Esophagus muscularis mucosa (tissue), 4 donors: ENCODE measurements around the gene FAM78B. TPM values are rescaled to one million over a fixed set of nuclear protein-coding genes. Genes with fewer than 3 reads are reported as not detected.

Source experiments
- DNase-seq: peaks from one replicate; pipeline ENCODE4 v3.0.0-alpha.2; 2017; ENCODE audit errors: extremely low spot score
- H3K27ac ChIP-seq, 4 donors: fragments of 200-600 bp; sonication (generic); replicated peaks in 1 of 4; 1 replicate in 3 of 4; 2 replicates in 1 of 4; pipeline ENCODE4 v1.5.1; 2016 to 2019; ENCODE audit warnings: mild to moderate bottlenecking in 1 of 4
- H3K27me3 ChIP-seq, 4 donors: fragments of 200-600 bp; sonication (generic); one replicate each; pipeline versions ENCODE4 v1.5.1 to v1.6.0; 2016 to 2019
- H3K36me3 ChIP-seq, 4 donors: fragments of 200-600 bp; sonication (generic); one replicate each; pipeline ENCODE4 v1.5.1; 2016 to 2019
- H3K4me1 ChIP-seq, 4 donors: fragments of 200-600 bp; sonication (generic); one replicate each; pipeline ENCODE4 v1.5.1; 2016 to 2019
- H3K4me3 ChIP-seq, 4 donors: fragments of 200-600 bp; sonication (generic); 1 replicate in 2 of 4; 2 replicates in 2 of 4; pipeline ENCODE4 v1.5.1; 2016 to 2019; ENCODE audit warnings: mild to moderate bottlenecking in 4 of 4, moderate library complexity in 1 of 4
- H3K9me3 ChIP-seq, 4 donors: fragments of 200-600 bp; sonication (generic); 1 replicate in 3 of 4; 2 replicates in 1 of 4; pipeline ENCODE4 v1.5.1; 2016 to 2019
- EP300 ChIP-seq: sonication (generic); formaldehyde crosslinking; IDR thresholded peaks from one replicate; pipeline ENCODE4 v1.6.1; 2017; ENCODE audit warnings: antibody characterized with exemption
- POLR2A ChIP-seq: fragments of 450-650 bp; IDR thresholded peaks from one replicate; pipeline ENCODE4 v1.6.1; 2017; ENCODE audit warnings: antibody characterized with exemption, moderate library complexity, mild to moderate bottlenecking, low read depth
- POLR2AphosphoS5 ChIP-seq, 2 donors: sonication (generic); formaldehyde crosslinking; IDR thresholded peaks; one replicate each; pipeline ENCODE4 v1.6.1; 2017; ENCODE audit warnings: antibody characterized with exemption in 2 of 2
- WGBS: methylation state at CpG from one replicate; pipeline ENCODE4 v1.1.5; 2018; 5-methylcytosine and 5-hydroxymethylcytosine counted together
- intact Hi-C: fragments of 100-400 bp; cut with DNase I; formaldehyde crosslinking; loops from one replicate; pipeline ENCODE4 v1.15.1; 2023
- total RNA-seq, 4 donors: library from RNA; depleted of rRNA; stranded (reverse); fragments of >200 nt; gene quantifications; one replicate each; pipeline versions ENCODE4 v1.1.0 to v1.2.1, GENCODE V29; 2016
- TF ChIP-seq, protein P1 (sequence below), 3 experiments: fragments of 200-600 bp in 2 of 3; fragments of 450-650 bp in 1 of 3; sonication (generic) in 2 of 3; IDR thresholded peaks; one replicate each; pipeline ENCODE4 v1.5.1; 2017 to 2019; ENCODE audit warnings: antibody characterized with exemption in 3 of 3, mild to moderate bottlenecking in 2 of 3, moderate library complexity in 1 of 3

FAM78B gene
- total RNA-seq, 4 donors from 2014 or later, result 0.50 to 2.0 (median 1.3) TPM

DNA sequence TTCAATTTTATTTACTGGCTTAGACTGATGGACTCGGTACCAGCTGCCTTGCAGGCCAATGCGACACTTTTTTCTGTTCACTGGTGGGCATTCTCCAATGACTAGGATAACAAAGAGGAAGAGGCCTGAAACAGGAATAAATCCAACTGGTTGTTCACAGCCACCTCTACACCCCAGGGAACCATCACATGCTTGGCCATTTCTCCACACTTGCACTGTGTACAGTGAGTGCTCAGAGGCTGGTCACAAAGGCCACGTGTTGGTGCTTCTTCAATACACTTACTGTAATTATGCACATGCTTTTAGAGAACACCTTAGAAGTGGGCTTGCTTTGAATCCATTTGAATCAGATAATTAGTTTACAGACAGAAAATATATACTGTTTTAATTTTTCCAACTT, 113.4 kb downstream of the FAM78B start:
- Histone ChIP-seq H3K36me3 (no peaks in the 10 kb centered on the region), H3K9me3 (no peaks in the 10 kb centered on the region), H3K27me3 (peaks cover 0 to 23% (median 0%) of the 10 kb centered on the region in 4 donors), H3K4me3 (no peak overlapping the region), H3K27ac (no peak overlapping the region), H3K4me1 (no peaks in the 10 kb centered on the region)
- WGBS, result 83% methylated on average over 3 of the region's 3 CpGs
- no peak for DNase-seq
- intact Hi-C loops, result no loop called here
- TF ChIP-seq POLR2AphosphoS5 (IDR thresholded peaks at IDR 0.05), result no peak
- no peak for TF ChIP-seq EP300
- TF ChIP-seq, protein P1, sequence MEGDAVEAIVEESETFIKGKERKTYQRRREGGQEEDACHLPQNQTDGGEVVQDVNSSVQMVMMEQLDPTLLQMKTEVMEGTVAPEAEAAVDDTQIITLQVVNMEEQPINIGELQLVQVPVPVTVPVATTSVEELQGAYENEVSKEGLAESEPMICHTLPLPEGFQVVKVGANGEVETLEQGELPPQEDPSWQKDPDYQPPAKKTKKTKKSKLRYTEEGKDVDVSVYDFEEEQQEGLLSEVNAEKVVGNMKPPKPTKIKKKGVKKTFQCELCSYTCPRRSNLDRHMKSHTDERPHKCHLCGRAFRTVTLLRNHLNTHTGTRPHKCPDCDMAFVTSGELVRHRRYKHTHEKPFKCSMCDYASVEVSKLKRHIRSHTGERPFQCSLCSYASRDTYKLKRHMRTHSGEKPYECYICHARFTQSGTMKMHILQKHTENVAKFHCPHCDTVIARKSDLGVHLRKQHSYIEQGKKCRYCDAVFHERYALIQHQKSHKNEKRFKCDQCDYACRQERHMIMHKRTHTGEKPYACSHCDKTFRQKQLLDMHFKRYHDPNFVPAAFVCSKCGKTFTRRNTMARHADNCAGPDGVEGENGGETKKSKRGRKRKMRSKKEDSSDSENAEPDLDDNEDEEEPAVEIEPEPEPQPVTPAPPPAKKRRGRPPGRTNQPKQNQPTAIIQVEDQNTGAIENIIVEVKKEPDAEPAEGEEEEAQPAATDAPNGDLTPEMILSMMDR (IDR thresholded peaks at IDR 0.05), result no peak
- TF ChIP-seq POLR2A, result no peak

GRCh38 chr1:166040202-166040997, 126.4 kb downstream of the FAM78B start:
- H3K27me3 ChIP-seq, result no peaks in the 10 kb centered on the region
- no peaks in the 10 kb centered on the region for H3K36me3 ChIP-seq
- TF ChIP-seq, protein P1 (IDR thresholded peaks at IDR 0.05), result no peak
- TF ChIP-seq EP300 (no peak), POLR2AphosphoS5 (IDR thresholded peaks at IDR 0.05) (no peak), POLR2A (no peak)
- intact Hi-C loops, result no loop called here
- no peaks in the 10 kb centered on the region for H3K9me3 ChIP-seq
- WGBS, result 52% methylated on average over 8 of the region's 8 CpGs
- H3K27ac ChIP-seq, result no peak overlapping the region
- no peak overlapping the region for H3K4me3 ChIP-seq
- no peak for DNase-seq
- H3K4me1 ChIP-seq, result no peaks in the 10 kb centered on the region

DNA sequence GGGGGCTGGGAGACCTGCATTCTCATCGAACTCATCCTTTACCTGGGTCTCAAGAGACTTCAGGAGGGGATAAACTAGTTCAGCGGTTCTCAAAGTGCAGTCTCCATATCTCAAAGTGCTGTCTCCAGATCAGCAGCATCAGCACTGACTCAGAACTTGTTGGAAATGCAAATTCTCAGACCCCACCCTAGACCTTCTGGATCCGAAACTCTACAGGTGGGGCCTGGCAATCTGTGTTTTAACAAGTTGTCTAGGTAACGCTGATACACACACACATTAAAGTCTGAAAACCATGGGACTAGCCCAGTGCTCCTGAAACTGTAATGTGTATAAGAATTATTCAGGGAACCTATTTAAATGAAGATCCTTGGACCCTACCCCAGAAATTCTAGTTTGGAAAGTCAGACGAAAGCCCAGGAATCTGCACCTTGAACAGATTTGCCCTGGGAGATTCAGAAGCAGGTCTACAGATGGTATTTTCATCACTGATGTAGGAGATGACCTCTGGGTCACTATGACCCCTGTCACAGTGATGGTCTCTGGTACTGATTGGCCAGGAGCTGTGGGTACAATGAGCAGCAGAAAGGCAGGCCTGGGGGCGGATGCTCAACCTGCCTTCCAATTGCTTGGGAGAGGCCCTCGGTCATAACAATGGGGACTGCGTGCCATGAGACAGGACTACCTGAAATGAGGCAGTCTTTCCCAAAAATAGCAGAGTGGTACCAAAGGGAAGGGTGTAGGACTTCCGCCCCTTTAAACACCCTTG, 127.2 kb downstream of the FAM78B start:
- 84% methylated on average over 9 of the region's 9 CpGs for WGBS
- TF ChIP-seq POLR2AphosphoS5 (IDR thresholded peaks at IDR 0.05), result no peak
- TF ChIP-seq EP300, result no peak
- TF ChIP-seq, protein P1 (IDR thresholded peaks at IDR 0.05), result no peak
- intact Hi-C loops, result no loop called here
- H3K27me3 ChIP-seq, result no peaks in the 10 kb centered on the region
- no peak overlapping the region for H3K4me3 ChIP-seq
- no peaks in the 10 kb centered on the region for H3K9me3 ChIP-seq
- no peaks in the 10 kb centered on the region for H3K36me3 ChIP-seq
- H3K27ac ChIP-seq, result no peak overlapping the region
- no peaks in the 10 kb centered on the region for H3K4me1 ChIP-seq
- no peak for DNase-seq

DNA sequence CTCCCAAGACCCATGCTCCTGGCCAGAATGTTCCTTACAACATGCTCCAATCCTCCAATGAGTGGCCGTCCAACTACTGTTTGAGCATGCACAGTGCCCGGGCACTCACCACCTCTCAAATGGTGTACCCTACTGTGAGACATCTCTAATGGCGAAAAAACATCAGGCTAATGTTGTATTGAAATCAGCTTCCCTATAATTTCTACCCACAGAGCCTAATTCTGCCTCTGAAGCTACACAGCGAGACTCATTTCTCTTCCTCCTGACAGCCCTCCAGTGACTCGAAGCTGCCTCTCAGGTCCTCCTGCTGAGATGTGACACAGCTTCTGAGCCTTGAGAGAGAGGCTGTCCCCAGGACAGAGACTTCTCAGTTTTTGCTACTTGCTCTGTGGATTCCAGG, 130.7 kb downstream of the FAM78B start:
- Histone ChIP-seq H3K9me3 (no peaks in the 10 kb centered on the region), H3K27ac (no peak overlapping the region), H3K4me3 (no peak overlapping the region), H3K36me3 (no peaks in the 10 kb centered on the region), H3K4me1 (peaks cover 0 to 6% (median 5%) of the 10 kb centered on the region in 4 donors), H3K27me3 (no peaks in the 10 kb centered on the region)
- intact Hi-C loops, result no loop called here
- WGBS, result 73% methylated on average over 5 of the region's 5 CpGs
- TF ChIP-seq POLR2A, result no peak
- no peak for TF ChIP-seq POLR2AphosphoS5 (IDR thresholded peaks at IDR 0.05)
- TF ChIP-seq, protein P1 (IDR thresholded peaks at IDR 0.05), result no peak
- no peak for TF ChIP-seq EP300
- no peak for DNase-seq
